Activated naive CD4-positive, alpha-beta T cell (primary cell): ENCODE data around the gene PKHD1.

Experiments
- DNase-seq, 4 experiments: peaks; one replicate each; lab custom pipeline; 2025; lab: John Stamatoyannopoulos, UW

PKHD1 gene, protein sequence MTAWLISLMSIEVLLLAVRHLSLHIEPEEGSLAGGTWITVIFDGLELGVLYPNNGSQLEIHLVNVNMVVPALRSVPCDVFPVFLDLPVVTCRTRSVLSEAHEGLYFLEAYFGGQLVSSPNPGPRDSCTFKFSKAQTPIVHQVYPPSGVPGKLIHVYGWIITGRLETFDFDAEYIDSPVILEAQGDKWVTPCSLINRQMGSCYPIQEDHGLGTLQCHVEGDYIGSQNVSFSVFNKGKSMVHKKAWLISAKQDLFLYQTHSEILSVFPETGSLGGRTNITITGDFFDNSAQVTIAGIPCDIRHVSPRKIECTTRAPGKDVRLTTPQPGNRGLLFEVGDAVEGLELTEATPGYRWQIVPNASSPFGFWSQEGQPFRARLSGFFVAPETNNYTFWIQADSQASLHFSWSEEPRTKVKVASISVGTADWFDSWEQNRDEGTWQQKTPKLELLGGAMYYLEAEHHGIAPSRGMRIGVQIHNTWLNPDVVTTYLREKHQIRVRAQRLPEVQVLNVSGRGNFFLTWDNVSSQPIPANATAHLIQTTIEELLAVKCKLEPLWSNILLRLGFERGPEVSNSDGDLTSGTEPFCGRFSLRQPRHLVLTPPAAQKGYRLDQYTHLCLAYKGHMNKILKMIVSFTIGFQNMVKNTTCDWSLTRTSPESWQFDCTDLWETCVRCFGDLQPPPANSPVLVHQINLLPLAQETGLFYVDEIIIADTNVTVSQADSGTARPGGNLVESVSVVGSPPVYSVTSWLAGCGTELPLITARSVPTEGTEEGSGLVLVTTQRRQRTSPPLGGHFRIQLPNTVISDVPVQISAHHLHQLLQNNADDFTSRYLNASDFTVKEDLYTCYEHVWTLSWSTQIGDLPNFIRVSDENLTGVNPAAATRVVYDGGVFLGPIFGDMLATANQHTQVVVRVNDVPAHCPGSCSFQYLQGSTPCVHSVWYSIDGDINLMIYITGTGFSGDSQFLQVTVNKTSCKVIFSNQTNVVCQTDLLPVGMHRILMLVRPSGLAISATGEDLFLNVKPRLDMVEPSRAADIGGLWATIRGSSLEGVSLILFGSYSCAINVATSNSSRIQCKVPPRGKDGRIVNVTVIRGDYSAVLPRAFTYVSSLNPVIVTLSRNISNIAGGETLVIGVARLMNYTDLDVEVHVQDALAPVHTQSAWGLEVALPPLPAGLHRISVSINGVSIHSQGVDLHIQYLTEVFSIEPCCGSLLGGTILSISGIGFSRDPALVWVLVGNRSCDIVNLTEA (N-terminal part only)

DNA sequence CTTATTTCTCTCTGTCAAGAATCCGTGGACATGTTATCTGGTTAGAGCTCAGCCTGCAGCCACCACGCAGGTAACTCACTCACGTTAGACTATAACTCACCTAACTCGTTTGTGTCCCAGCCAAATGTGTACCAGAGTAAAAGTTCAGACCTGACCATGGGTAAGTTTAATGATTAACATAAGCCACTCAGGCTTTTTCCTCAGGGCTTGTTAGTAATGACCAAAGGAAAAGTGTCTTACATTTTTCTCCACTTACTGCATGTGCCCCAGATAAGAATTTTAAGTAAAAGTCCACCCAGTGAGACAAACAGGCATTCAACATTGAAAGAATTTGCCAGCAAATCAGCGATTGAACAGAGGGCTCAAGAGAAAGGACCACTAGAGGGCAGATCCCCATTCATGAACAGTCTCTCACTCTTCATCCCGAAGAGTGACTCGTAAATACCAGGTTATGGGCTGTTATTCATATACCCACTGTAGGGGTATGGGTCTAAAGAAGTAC, at the start of gene PKHD1:
Gene PKHD1, minus strand, starts transcription at position 116 of the 502 bp plus-strand sequence. CDS start 2,680 bp downstream, outside the sequence.
- DNase-seq: no peak

DNA sequence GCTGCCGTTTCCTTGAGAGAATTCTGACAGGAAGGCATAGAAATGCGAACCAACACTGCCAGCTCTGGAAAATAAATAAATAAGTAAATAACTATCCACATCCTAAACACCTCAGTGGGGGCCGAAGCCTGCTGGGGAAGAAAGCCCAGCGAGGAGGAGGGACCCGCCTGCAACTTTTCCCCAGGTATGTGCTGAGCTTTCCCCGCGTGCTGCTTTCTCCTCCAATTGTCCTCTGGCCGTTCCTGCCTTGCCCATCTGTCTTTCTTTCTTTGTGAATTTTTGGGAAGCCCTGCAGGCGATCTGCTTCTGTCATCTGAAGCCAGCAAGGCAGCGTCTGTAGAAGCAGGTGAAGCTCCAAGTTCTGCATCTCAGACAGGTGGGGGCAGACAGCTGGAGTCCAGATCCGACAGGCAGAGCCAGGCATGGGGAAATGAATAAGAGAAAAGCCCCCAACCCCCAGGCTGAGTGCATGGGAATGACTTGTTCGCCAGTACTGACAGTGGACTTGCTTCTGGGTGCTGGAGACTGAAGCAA, 49.6 kb upstream of the PKHD1 start:
- no peak for DNase-seq

DNA sequence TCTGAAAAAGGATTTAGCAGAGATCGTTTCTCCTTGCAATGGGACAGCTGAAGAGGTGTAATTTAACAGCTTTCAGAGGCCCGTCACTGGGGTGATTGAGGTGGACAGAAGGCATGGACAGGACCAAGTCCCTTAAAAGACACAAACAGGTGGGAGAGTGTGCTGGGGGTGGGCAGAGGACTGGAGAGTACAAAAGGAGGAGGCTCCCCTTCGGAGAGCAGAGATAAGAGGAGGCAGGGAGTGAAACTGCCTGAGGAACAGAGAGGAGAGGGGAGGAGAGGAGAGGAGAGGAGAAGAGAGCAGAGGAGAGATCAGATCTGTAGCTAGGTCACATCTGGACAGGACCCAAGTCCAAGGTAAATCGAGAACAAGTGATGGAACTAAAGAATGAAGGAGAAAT, 48.6 kb upstream of the PKHD1 start:
- no peak for DNase-seq

DNA sequence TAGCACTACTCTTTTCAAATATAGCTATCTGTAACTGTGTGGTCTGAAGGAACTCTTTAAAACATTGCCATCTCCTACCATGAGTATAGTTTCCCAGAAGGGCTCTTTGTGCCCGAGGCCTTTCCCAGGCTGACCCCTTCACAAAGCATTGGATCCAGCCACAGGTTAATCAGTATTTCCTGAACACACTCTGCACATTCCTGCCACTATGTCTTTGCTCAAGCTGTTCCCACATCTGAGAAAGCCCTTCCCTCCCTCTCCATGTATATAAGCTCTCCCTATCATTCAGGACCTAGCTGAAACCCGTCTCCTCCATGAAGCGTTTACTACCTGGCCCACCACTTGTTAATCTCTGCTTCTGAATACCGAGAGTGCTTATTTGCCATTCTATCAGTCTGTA, 47.8 kb upstream of the PKHD1 start:
- DNase-seq: no peak

DNA sequence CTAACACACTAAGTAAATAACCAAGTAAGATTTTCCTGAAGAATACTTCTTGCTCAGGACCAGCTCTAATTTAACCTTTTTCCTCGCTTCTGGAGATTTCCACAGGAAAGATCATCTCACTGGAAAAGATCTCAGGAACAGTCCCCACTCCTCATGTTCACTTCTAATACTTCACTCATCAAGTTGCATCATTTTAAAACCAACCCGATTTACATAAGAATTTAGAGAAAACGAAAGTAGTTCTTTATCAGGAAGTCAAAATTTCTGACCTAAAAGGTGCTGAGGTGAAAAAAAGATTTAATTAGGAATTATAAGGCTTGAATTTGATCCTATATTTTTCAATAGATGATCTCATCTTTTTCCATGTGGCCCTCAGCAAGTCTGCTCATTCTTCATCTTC, 46.6 kb upstream of the PKHD1 start:
- DNase-seq: no peak

DNA sequence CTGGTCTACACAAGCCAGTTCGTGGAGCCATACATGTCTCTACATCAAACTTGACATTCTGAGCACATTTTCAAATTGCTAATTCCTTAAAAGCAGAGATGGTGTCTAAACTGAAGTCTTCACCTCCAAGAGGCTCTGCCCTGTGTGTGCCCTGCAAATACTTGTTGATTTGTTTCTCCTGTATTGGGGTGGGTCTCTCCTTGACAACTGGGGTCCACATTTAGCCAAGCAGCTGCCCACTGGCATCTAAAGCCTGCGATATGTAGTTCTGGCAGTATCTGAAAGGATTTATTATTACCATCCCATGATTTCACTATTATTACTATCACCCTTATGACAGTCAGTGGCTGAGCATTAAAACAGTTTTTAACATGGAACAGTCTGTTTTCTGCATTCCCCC, 45.9 kb upstream of the PKHD1 start:
- no peak for DNase-seq

DNA sequence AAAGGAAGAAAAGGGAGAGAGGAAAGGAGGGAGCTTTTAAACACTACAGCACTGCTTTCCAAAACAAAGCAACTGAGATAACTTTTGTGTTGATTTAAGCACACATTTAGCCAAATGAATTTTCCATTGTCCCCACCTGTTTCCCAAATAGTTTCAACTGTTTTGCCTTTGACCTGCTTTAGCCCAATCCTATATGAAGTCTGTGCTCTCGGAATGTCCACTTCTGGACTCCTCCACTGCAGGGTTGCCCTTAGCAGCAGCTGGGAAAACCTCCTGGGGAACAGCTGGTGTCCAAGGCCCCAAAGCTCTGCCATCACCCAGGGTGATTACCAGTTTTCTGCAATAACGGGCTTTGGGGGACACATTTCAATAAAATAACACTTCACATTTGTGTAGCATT, 44.9 kb upstream of the PKHD1 start:
- DNase-seq: no peak

DNA sequence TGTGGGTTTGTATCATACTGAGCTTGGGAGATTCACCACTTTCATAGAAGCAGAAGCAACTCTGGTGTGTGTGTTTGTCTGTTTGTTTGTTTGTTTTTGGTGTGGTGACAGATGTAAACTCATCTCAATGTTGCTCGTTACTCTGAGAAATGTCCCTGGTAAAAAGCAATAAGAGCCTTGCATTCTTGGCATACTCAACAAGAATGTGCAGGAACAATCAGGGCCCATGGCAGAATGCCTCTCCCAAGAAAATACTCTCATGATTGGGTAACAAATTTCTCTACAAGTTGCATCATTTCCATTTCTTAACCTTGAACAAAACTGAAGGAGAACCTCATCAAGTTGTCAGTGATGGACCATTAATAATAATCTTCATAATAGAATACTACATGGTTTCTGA, 43.0 kb upstream of the PKHD1 start:
- no peak for DNase-seq

DNA sequence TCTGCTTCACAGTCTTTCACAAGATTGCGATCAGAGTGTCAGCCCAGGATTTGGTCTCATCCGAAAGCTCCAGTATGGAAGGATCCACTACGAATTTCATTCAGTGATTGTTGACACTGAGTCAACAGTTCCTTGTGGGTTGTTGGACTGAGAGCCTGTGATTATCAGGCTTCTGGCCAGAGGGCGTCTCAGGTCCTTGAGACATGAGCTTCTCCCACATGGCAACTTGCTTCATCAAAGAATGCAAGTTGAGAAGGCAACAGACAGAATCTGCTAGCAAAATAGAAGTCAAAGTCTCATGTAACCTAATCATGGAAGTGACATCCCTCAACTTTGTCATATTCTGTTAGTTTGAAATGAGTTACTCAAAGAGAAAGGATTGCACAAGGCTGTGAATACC, 40.5 kb upstream of the PKHD1 start:
- no peak for DNase-seq

DNA sequence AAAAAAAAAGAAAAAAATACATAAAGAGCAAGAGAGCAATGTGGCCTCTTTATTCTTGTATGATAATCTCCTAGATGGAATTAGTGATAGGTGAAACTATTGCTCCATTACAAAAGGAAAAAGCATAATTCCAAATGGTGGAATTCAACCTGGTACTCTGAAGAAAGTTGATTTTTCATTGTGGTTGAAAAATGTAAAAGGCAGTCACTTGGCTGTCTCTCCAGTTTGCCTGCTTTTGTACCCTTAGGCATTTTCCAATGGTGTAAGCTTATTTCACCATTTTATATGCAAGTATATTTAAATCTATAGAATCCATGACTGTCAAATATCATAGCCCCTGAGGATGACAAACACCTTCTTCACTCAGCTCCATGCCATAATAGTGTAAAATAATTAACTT, 38.8 kb upstream of the PKHD1 start:
- no peak for DNase-seq

DNA sequence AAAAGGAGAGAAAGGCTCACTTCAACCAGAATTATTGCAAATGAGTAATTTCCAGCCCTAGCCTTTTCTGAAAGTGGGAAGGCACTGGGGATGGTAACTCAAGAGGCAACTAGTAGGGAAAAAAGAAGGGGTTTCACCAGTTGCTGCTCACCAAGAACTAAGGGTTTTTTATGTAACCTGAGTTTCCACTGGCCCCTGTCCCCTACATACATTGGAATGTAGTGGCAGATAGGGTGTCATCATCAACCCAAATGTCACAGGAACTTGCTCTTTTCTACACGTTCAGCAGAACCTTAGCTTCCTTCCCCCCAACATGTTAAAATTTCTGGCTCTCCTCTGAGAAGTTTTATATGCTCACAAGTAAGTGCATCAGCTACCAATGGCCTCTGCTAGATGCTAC, 38.2 kb upstream of the PKHD1 start:
- DNase-seq: no peak

DNA sequence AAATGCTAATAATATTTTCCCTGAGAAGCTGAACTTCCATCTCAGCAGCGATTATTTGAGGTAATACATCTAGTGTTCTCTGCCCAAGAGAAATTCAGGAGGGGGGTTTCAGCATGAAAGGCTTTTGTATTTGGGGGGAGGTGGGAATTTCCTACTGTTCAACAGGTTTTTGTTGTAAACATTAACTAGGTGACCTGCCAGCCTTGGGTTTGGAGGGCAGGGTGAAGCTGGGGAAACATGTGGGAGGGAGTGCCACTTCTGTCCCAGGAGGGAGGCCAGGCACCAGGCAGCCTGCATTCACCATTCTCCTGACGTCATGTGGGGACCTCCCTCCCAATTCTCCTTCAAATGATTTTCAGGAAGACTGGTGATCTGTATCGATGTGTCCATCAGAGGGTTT, 37.7 kb upstream of the PKHD1 start:
- DNase-seq: no peak

DNA sequence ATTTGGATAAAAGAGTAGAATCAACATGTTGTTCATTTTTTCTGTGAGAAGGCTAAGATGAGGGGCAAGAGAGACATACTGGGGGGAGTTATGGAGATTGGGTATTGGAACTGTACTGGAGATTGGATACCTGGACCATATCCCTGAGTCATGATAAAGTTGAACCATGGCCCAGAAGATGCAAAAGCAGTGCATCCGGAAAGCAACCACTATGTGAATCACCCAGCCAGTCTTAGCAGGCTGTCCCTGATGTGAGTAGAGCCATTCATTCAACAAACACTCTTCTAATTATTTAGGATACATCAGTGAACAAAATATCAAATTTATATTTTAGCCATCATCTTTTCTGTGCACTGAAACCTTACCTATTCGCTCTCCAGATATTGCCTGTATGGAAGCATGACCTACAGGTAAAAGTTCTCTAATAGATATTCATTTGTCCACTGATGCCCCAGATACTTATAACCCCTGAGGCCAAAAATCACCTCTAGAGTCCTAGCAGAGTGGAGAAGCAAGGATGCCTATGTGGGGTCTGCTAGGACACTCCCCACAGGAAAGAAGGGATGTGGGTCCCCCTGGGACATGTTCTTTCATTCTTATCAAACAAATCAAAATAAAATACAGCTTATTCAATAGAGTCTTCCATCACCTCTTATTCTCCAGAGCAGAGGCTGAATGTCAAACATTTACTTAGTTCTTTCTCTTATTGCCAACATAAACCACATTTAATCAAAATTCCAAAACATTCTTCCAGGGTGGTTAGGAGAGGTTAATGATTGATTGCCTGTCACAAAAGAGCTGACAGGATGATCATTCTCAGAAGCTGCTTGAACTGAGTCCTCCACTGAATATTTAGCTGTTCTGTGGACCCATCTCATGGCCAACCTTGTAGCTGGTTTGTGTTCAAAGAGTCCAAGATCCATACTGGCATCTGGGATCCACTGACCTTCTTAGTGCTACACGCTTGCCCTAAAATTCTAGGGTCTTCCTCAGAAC, 37.0 kb upstream of the PKHD1 start:
- DNase-seq: no peak

DNA sequence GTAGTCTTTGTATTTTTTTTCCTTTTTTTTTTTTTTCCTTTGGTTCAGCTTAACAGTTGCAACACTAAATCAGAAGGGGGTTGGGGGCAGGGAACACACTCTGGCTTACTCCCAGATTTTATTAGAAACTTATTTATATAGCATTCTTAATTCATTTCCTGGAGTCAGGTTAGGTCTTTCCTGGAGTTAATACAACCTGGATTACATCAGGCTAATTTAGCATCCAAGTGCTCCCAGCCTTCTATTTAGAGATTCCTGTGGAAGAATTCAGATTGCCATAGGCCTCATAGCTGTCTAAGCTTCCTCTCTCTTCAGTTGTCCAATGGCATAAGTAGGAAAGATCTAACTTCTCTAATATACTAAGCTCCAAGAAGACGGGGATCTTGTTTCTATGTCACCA, 35.8 kb upstream of the PKHD1 start:
- DNase-seq: no peak

DNA sequence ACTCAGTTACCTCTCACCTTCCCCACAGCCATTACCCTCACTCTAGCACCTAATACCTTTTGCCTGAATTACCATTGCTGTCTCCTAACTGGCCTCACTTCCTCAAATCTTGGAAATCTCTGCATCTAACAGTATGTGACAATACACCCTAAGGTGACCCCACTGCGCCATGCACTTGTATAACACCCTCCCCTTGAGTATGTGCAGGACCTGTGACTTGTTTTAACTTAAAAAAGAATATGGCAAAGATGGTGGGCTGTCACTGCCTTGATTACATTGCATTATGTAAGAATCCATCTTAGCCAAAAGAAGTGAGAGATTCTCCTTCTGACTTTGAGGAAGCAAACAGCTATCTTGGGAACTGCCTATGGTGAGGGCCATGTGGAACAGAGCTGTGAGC, 29.9 kb upstream of the PKHD1 start:
- no peak for DNase-seq

DNA sequence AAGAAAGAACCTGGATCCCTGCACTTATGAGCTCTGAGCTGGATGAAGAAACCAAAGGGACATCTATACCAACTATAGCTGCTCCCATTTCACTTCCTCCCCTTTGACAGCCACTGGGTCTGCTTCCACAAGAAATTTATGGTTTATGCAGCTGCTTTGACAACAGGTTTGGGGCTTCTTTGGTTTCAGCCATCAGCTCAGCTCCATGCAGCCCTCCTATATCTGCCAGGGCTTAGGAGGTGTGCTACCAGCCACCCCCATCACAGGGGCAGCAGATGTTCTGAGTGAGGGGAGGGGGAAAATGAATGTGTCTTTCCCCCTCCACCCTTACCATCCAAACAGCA, 29.2 kb upstream of the PKHD1 start:
- DNase-seq: no peak

DNA sequence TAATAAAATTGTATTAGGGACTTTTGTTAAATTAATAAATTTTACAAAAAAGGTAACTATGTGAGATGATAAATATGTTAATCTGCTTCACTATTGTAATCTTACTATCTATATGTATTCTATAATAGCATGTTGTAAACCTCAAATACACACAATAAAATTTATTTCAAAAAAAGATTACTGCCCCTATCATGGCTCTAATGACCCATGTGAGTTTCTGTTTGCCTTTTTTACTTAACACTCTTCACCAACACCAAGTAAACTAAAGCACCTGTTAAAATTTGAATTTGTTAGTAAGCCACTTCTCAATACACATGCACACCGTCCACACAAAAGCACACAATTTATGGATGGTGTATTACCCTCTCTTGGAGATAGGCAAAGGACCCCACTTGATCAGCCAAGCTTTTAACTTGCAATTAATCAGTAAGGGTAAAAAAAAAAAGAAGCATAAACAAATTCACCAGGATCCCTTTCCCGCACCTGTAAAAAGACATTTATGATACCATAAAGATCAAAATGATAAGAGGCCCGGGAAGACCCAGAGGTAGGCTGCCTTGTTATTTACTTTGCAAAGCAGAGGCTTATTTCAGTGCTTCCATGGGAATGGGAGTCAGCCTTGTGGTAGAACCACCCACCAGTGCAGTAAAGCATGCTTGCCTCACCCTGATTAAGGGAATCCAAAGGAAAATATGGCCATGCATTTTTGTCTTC, 28.6 kb upstream of the PKHD1 start:
- DNase-seq: no peak

DNA sequence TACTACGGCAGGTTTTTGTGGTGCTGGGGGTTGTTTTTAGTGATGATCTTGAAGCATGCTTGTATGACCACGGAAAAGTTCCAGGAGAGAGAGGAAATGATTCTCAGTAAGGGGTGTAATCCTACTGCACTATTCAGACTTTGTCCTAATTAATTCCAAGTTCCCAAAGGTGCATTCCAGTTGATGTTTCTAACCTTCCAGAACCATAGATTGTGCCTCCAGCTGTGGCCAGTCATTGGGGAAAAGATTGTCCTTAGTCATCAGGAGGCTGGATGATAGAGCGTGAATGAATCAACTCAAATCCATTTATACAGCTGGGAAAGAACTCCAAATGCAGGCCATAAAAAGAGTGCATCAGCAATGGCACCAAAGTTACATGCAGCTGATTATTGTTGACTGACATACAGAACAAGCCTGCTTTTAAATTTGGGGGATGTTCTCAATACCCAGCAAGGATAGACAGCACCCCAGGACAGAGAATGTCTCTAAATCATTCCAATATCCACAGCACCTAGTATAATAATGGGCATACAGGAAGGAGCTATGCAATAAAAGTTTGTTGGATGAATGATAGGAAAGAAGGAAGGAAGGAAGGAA, 27.8 kb upstream of the PKHD1 start:
- no peak for DNase-seq

DNA sequence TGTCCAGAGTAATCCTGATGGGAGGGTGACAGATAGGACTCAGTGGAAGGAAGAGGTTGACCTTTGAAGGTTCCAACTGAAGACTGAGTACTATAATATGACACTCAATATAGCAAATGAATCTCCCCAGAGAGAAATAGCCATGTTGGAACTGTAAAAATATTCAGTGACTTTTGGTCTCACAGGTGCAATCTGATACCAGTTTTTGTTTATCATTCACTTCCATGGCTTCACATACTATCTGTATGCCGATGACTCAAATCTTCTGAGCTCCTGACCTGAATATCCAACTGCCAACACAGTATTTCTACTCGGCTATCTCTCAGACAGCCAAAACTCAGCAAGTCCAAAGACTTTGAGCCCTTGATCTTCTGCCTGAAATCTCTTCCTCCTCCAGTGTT, 21.8 kb upstream of the PKHD1 start:
- DNase-seq: no peak

DNA sequence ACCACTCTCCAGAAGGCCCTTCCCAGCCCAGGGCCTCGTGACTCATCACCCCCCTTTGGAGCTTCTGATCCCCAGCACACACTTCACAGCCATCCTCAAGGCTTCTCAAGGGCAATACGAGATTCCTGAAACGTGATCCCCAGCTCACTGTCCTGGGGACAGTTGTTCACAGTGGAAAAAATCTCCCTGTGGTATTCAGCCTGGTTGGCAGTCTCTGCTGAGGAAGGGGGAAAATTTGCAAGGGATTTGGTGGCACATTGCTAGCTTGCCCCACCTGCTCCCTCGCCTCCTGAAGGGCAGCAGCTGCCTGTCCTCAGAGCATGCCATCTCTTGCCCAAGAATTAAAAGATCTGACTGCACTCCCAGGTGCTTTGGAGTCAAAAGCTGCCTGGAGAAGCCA, 20.7 kb upstream of the PKHD1 start:
- DNase-seq: no peak
